ENCODE data around the gene FAM111A. TPM values are rescaled to one million over a fixed set of nuclear protein-coding genes. Genes with fewer than 3 reads are reported as not detected.
A peak's percentile ranks its signal among the peaks of the same experiment; 100 is the strongest.

FAM111A gene
- total RNA-seq, 1 donor from 2014 or later, result 64.3 TPM

GRCh38 chr11:59144096-59144495 lies 1.4 kb downstream of the FAM111A start:
- no peaks in the 10 kb centered on the region for H3K27me3 Mint-ChIP-seq
- DNase-seq, result no peak
- H3K36me3 Mint-ChIP-seq (ENCODE audit: low read depth), result peaks cover 24% of the 10 kb centered on the region
- ChIA-PET POLR2A (interaction anchor here (0.5 to 4.8 kb wide), 16 partner anchors 8 to 1720 kb away, joined by 3 to 53 read pairs (median 4); partner anchors contain the start of genes DTX4, FAM111B and LPXN), CTCF (interaction anchor here (0.7 to 5.9 kb wide), 6 partner anchors 8 to 514 kb away, joined by 3 to 84 read pairs (median 4); partner anchors contain the start of gene DTX4)
- H3K4me1 Mint-ChIP-seq, result peaks cover 83% of the 10 kb centered on the region
- peak overlapping the region; percentile 99 for H3K4me3 Mint-ChIP-seq
- no peaks in the 10 kb centered on the region for H3K9me3 Mint-ChIP-seq
- H3K27ac Mint-ChIP-seq, result peak overlapping the region; percentile 99
- intact Hi-C loops (cut with micrococcal nuclease), result loop anchor here (2.0 to 5.0 kb wide), 2 partner anchors 473 to 523 kb away; partner anchors contain the start of gene PATL1
- ATAC-seq (ENCODE audit: low read depth), result no peak
- no peak for TF ChIP-seq CTCF (IDR thresholded peaks at IDR 0.05)

GRCh38 chr11:59144579-59145345 lies 2.1 kb downstream of the FAM111A start:
- peak; percentile 49 for ATAC-seq (ENCODE audit: low read depth)
- H3K27me3 Mint-ChIP-seq, result no peaks in the 10 kb centered on the region
- peak overlapping the region; percentile 99 for H3K27ac Mint-ChIP-seq
- CTCF ChIA-PET, result interaction anchor here (1.2 to 5.9 kb wide), 5 partner anchors 9 to 515 kb away, joined by 3 to 84 read pairs (median 5); partner anchors contain the start of gene DTX4
- peak; percentile 59 for DNase-seq
- no peaks in the 10 kb centered on the region for H3K9me3 Mint-ChIP-seq
- H3K4me1 Mint-ChIP-seq, result peaks cover 88% of the 10 kb centered on the region
- no peak for TF ChIP-seq CTCF (IDR thresholded peaks at IDR 0.05)
- POLR2A ChIA-PET, result interaction anchor here (0.5 to 4.8 kb wide), 17 partner anchors 9 to 1721 kb away, joined by 3 to 53 read pairs (median 4); partner anchors contain the start of genes DTX4, FAM111B, LPXN and MPEG1
- intact Hi-C loops (cut with micrococcal nuclease), result loop anchor here (2.0 to 5.0 kb wide), 2 partner anchors 472 to 523 kb away; partner anchors contain the start of gene PATL1
- peak overlapping the region; percentile 99 for H3K4me3 Mint-ChIP-seq
- H3K36me3 Mint-ChIP-seq (ENCODE audit: low read depth), result peaks cover 23% of the 10 kb centered on the region

- Mint-ChIP-seq H3K27ac (peak overlapping the region; percentile 99), H3K36me3 (ENCODE audit: low read depth) (peaks cover 23% of the 10 kb centered on the region), H3K9me3 (no peaks in the 10 kb centered on the region), H3K27me3 (no peaks in the 10 kb centered on the region), H3K4me1 (peaks cover 90% of the 10 kb centered on the region), H3K4me3 (peak overlapping the region; percentile 99)
- DNase-seq (no peak), ATAC-seq (ENCODE audit: low read depth) (no peak)
- ChIA-PET CTCF (interaction anchor here (1.2 to 5.9 kb wide), 4 partner anchors 10 to 127 kb away, joined by 3 to 84 read pairs (median 3); partner anchors contain the start of gene DTX4), POLR2A (interaction anchor here (0.8 to 4.8 kb wide), 5 partner anchors 11 to 568 kb away, joined by 4 to 53 read pairs (median 19); partner anchors contain the start of gene FAM111B)
- intact Hi-C loops (cut with micrococcal nuclease), result loop anchor here (2.0 kb wide), 1 partner anchor 471 kb away; no protein-coding TSS in a partner anchor
- no peak for TF ChIP-seq CTCF (IDR thresholded peaks at IDR 0.05)
These were observed 2.9 kb downstream of the FAM111A start for GRCh38 chr11:59145534-59145933.

- POLR2A ChIA-PET, result interaction anchor here (1.6 to 2.4 kb wide), 2 partner anchors 10 to 73 kb away, joined by 3 to 14 read pairs; partner anchors contain the start of gene FAM111A
- peak overlapping the region; percentile 79 for H3K27ac Mint-ChIP-seq
- H3K4me3 Mint-ChIP-seq, result peak overlapping the region; percentile 65
- intact Hi-C loops (cut with micrococcal nuclease), result loop anchor here (10.0 kb wide), 2 partner anchors 1587 to 1637 kb away; partner anchors contain the start of genes SLC43A1 and UBE2L6
- no peak for DNase-seq
- no peak for ATAC-seq (ENCODE audit: low read depth)
- CTCF ChIA-PET, result interaction anchor here (1.4 to 2.5 kb wide), 3 partner anchors 10 to 498 kb away, joined by 3 to 11 read pairs (median 5); no protein-coding TSS in a partner anchor
- no peak for TF ChIP-seq CTCF (IDR thresholded peaks at IDR 0.05)
- no peaks in the 10 kb centered on the region for H3K27me3 Mint-ChIP-seq
- peaks cover 13% of the 10 kb centered on the region for H3K36me3 Mint-ChIP-seq (ENCODE audit: low read depth)
- no peaks in the 10 kb centered on the region for H3K9me3 Mint-ChIP-seq
- peaks cover 57% of the 10 kb centered on the region for H3K4me1 Mint-ChIP-seq
These were observed 9.1 kb downstream of the FAM111A start for GRCh38 chr11:59151761-59152160.
